Ovary (tissue), 9 donors: Measurements from ENCODE around the gene ZZZ3. TPM values are rescaled to one million over a fixed set of nuclear protein-coding genes. Genes with fewer than 3 reads are reported as not detected.

Source experiments
- DNase-seq, 5 donors: peaks; one replicate each; pipeline ENCODE4 v3.0.0-alpha.2; 2019 to 2020
- H3K27ac ChIP-seq, 2 donors: fragments of 200-600 bp; one replicate each; pipeline versions ENCODE4 v1.5.1 to v1.8.0; 2019 to 2022
- H3K27me3 ChIP-seq: fragments of 200-600 bp; one replicate; pipeline ENCODE4 v1.8.0; 2022
- H3K36me3 ChIP-seq: fragments of 200-600 bp; sonication (generic); one replicate; pipeline ENCODE4 v1.5.1; 2019
- H3K4me1 ChIP-seq: one replicate; pipeline ENCODE4 v1.8.1; 2013; ENCODE audit warnings: mild to moderate bottlenecking, moderate library complexity; ENCODE audit not compliant: insufficient read depth
- H3K4me3 ChIP-seq: fragments of 200-600 bp; sonication (generic); one replicate; pipeline ENCODE4 v1.5.1; 2017
- H3K9me3 ChIP-seq, 2 donors: fragments of 200-600 bp in 1 of 2; sonication (generic) in 1 of 2; one replicate each; pipeline versions ENCODE4 v1.5.1 to v1.8.1; 2013 to 2019; ENCODE audit warnings: mild to moderate bottlenecking in 1 of 2, moderate library complexity in 1 of 2
- CTCF ChIP-seq, 3 donors: fragments of 450-650 bp in 2 of 3; fragments of 200-600 bp in 1 of 3; IDR thresholded peaks; one replicate each; pipeline versions ENCODE4 v1.5.1 to v1.8.0; 2016 to 2022; ENCODE audit warnings: antibody characterized with exemption in 3 of 3, mild to moderate bottlenecking in 1 of 3
- EP300 ChIP-seq: sonication (generic); formaldehyde crosslinking; IDR thresholded peaks from one replicate; pipeline ENCODE4 v1.6.1; 2017; ENCODE audit warnings: antibody characterized with exemption
- POLR2A ChIP-seq: fragments of 450-650 bp; IDR thresholded peaks from one replicate; pipeline ENCODE4 v1.6.1; 2017; ENCODE audit warnings: antibody characterized with exemption, mild to moderate bottlenecking, moderate library complexity
- WGBS, 3 donors: extraction: QIAGEN DNeasy Blood & Tissue Kit in 1 of 3; methylation state at CpG; one replicate each; pipeline versions ENCODE4 v1.1.5 to v1.1.7; 2013 to 2017; 5-methylcytosine and 5-hydroxymethylcytosine counted together
- intact Hi-C, 4 donors: fragments of 100-400 bp; cut with DNase I; formaldehyde crosslinking; loops; one replicate each; pipeline versions ENCODE4 v1.11.0 to v1.15.1; 2022 to 2023
- polyA plus RNA-seq, 2 donors: library from polyadenylated mRNA; stranded (reverse); fragments of 200-250 nt in 1 of 2; fragments of 350-450 nt in 1 of 2; fragmentation: Illumina TruSeq in 1 of 2; extraction: RNeasy Lipid Tissue Mini Kit (QIAGEN cat#74804) in 1 of 2; gene quantifications; one replicate each; pipeline ENCODE4 v1.2.3, GENCODE V29; 2013 to 2014
- total RNA-seq, 7 donors: library from RNA; depleted of rRNA in 2 of 7; stranded (reverse); fragments of >200 nt in 2 of 7; fragmentation: NEBNext Ultra II Directional in 3 of 7; extraction: Animal tissue kit (Norgen Biotek cat#: 25700) in 3 of 7; gene quantifications; one replicate each; pipeline versions ENCODE4 v1.1.0 to v1.2.4, GENCODE V29; 2016 to 2023
- donor health status: DM: no; HTN: no; CAD: no; lungs with moderate emphysema.
- donor health status: DM: no; HTN: no; CAD: no.
- donor health status: Bipolar disorder and iron deficiency.
- donor health status: DM: yes; HTN: yes; CAD: no.
- donor health status: DM: no; HTN: no; CAD: no.
- donor health status: DM: yes; HTN: yes; CAD: no.

The ZZZ3 gene
- total and polyA plus RNA-seq, 9 donors, result 16.6 to 65.4 (median 53.0) TPM

- 78 to 84% (median 82%) methylated on average over 6 of the region's 6 CpGs for WGBS, 3 donors
- H3K4me1 ChIP-seq, result peaks cover 14% of the 10 kb centered on the region
Measured at GRCh38 chr1:77673030-77673429, 9.4 kb downstream of the ZZZ3 start.

GRCh38 chr1:77672374-77672773, 10.1 kb downstream of the ZZZ3 start:
- no peak overlapping the region for H3K27ac ChIP-seq
- DNase-seq, result no peak
- intact Hi-C loops, result no loop called here
- no peaks in the 10 kb centered on the region for H3K9me3 ChIP-seq
- H3K4me1 ChIP-seq, result peaks cover 14% of the 10 kb centered on the region
- no peaks in the 10 kb centered on the region for H3K27me3 ChIP-seq
- TF ChIP-seq CTCF (IDR thresholded peaks at IDR 0.05) (no peak), EP300 (no peak), POLR2A (no peak)
- WGBS, 3 donors, result 49 to 66% (median 64%) methylated on average over 2 of the region's 2 CpGs
- H3K36me3 ChIP-seq, result no peaks in the 10 kb centered on the region
- no peak overlapping the region for H3K4me3 ChIP-seq

More at GRCh38 chr1:77673030-77673429, 9.4 kb downstream of the ZZZ3 start:
- no peak overlapping the region for H3K4me3 ChIP-seq
- TF ChIP-seq EP300, result no peak
- no peak for TF ChIP-seq CTCF (IDR thresholded peaks at IDR 0.05)
- intact Hi-C loops, result no loop called here
- no peaks in the 10 kb centered on the region for H3K9me3 ChIP-seq
- DNase-seq, result no peak
- H3K36me3 ChIP-seq, result no peaks in the 10 kb centered on the region
- no peaks in the 10 kb centered on the region for H3K27me3 ChIP-seq
- H3K27ac ChIP-seq, result no peak overlapping the region

- no peaks in the 10 kb centered on the region for H3K27me3 ChIP-seq
- no peaks in the 10 kb centered on the region for H3K36me3 ChIP-seq
- TF ChIP-seq EP300 (no peak), POLR2A (no peak), CTCF (IDR thresholded peaks at IDR 0.05) (no peak)
- peaks cover 14% of the 10 kb centered on the region for H3K4me1 ChIP-seq
- WGBS, 3 donors, result 39 to 74% (median 60%) methylated on average over 5 of the region's 5 CpGs
- no peak for DNase-seq
- intact Hi-C loops, result no loop called here
- H3K9me3 ChIP-seq, result no peaks in the 10 kb centered on the region
- H3K27ac ChIP-seq, result no peak overlapping the region
- H3K4me3 ChIP-seq, result no peak overlapping the region
Measured at GRCh38 chr1:77671836-77672235, 10.6 kb downstream of the ZZZ3 start.

- Histone ChIP-seq H3K4me1 (peaks cover 14% of the 10 kb centered on the region), H3K27me3 (no peaks in the 10 kb centered on the region), H3K9me3 (no peaks in the 10 kb centered on the region), H3K27ac (no peak overlapping the region), H3K36me3 (no peaks in the 10 kb centered on the region), H3K4me3 (no peak overlapping the region)
- WGBS, 3 donors, result 81 to 90% (median 86%) methylated on average over 7 of the region's 7 CpGs
- TF ChIP-seq POLR2A (no peak), CTCF (IDR thresholded peaks at IDR 0.05) (no peak), EP300 (no peak)
- intact Hi-C loops, result no loop called here
- DNase-seq, result no peak
Measured at GRCh38 chr1:77670330-77670729, 12.1 kb downstream of the ZZZ3 start.

GRCh38 chr1:77668924-77669449, 13.5 kb downstream of the ZZZ3 start:
- intact Hi-C loops, result no loop called here
- WGBS, 3 donors, result 6 to 18% (median 13%) methylated on average over 1 of the region's 1 CpG
- no peaks in the 10 kb centered on the region for H3K27me3 ChIP-seq
- H3K4me3 ChIP-seq, result no peak overlapping the region
- no peak overlapping the region for H3K27ac ChIP-seq
- H3K9me3 ChIP-seq, result no peaks in the 10 kb centered on the region
- no peaks in the 10 kb centered on the region for H3K36me3 ChIP-seq
- no peak for DNase-seq
- H3K4me1 ChIP-seq, result peaks cover 16% of the 10 kb centered on the region
- TF ChIP-seq EP300, result no peak
- TF ChIP-seq CTCF (IDR thresholded peaks at IDR 0.05), result no peak
- TF ChIP-seq POLR2A, result no peak
